Measurements from ENCODE around the gene PHACTR3. TPM values are rescaled to one million over a fixed set of nuclear protein-coding genes. Genes with fewer than 3 reads are reported as not detected.

The PHACTR3 gene
- total RNA-seq, 1 experiment from 2014 or later, result not detected

GRCh38 chr20:59807909-59808728, 203.8 kb downstream of the PHACTR3 start:
- Mint-ChIP-seq H3K27ac (no peak overlapping the region), H3K36me3 (ENCODE audit: insufficient read depth in 1 of 3, low read depth in 3 of 3) (no peaks in the 10 kb centered on the region), H3K4me1 (peaks cover 6 to 7% of the 10 kb centered on the region in 2 experiments), H3K4me3 (no peak overlapping the region), H3K9me3 (peaks cover 0 to 35% of the 10 kb centered on the region in 2 experiments; a peak in 3 of 5 replicates), H3K27me3 (ENCODE audit: low read depth) (peaks cover 5% of the 10 kb centered on the region)
- Histone ChIP-seq H4K91ac (ENCODE audit: insufficient read length, low read depth, low read length) (no peak overlapping the region), H3K23ac (ENCODE audit: insufficient read length, low read depth, low read length) (no peak overlapping the region), H2BK15ac (ENCODE audit: low read depth, low read length) (no peak overlapping the region), H2BK120ac (ENCODE audit: low read depth, low read length, poor library complexity, severe bottlenecking) (no peak overlapping the region), H3K14ac (ENCODE audit: insufficient read depth, low read length) (no peak overlapping the region; the same call in 1 of the 2 replicates), H3T11ph (ENCODE audit: low read length) (no peak overlapping the region), H3K4me2 (ENCODE audit: insufficient read depth, insufficient read length, low read length) (no peak overlapping the region), H3K4me1 (ENCODE audit: insufficient read depth, low read length) (no peaks in the 10 kb centered on the region), H3K56ac (ENCODE audit: insufficient read length, low read depth, low read length) (no peak overlapping the region), H3K18ac (ENCODE audit: insufficient read length, low read depth, low read length) (no peak overlapping the region), H4K8ac (replicated peaks; ENCODE audit: insufficient read length, low read depth, low read length) (no peak overlapping the region), H3K79me1 (ENCODE audit: insufficient read depth, low read depth, low read length, poor library complexity, severe bottlenecking) (no peaks in the 10 kb centered on the region), H3K4ac (ENCODE audit: low read depth, low read length) (no peak overlapping the region), H3K79me2 (ENCODE audit: insufficient read depth, low read length) (no peaks in the 10 kb centered on the region), H4K5ac (ENCODE audit: insufficient read length, low read depth, low read length) (no peak overlapping the region), H3K27me3 (ENCODE audit: insufficient read depth, low read length) (no peaks in the 10 kb centered on the region), H2AFZ (ENCODE audit: low read length) (no peak overlapping the region), H2BK20ac (ENCODE audit: low read depth, low read length, poor library complexity, severe bottlenecking) (no peak overlapping the region), H2BK5ac (ENCODE audit: insufficient read length, low read length) (no peak overlapping the region), H3K23me2 (ENCODE audit: insufficient read length, low read depth, low read length, poor library complexity, severe bottlenecking) (no peaks in the 10 kb centered on the region), H3K9me3 (ENCODE audit: control insufficient read depth, low read depth, low read length) (no peaks in the 10 kb centered on the region), H2AK5ac (ENCODE audit: insufficient read length, low read length) (no peak overlapping the region), H4K20me1 (ENCODE audit: control insufficient read depth, insufficient read depth, insufficient read length) (no peaks in the 10 kb centered on the region), H3K9ac (ENCODE audit: extremely low read depth, insufficient read length, low read length) (no peak overlapping the region), H3K27ac (ENCODE audit: insufficient read length, low read depth, low read length) (no peak overlapping the region), H2BK12ac (ENCODE audit: insufficient read length, low read depth, low read length) (no peak overlapping the region)
- TF ChIP-seq CTCF (conservative IDR thresholded peaks at IDR 0.05), result no peak
- DNase-seq, result peak; percentile 12
- no CpG with 5 or more reads among the region's 17 CpGs for WGBS (ENCODE audit: extremely low coverage, insufficient read length, low lambda C conversion rate)

Measured in H9 (cell line).